IMR-90 (cell line): ENCODE results near the gene SH3BP5.

Source experiments
- CEBPB ChIP-seq: IDR thresholded peaks from 2 replicates; pipeline ENCODE4 v1.6.1; 2012; ENCODE audit warnings: low read depth, low read length, improper control_type of control experiment
- CHD1 ChIP-seq: IDR thresholded peaks from 2 replicates; pipeline ENCODE4 v1.6.1; 2012; ENCODE audit warnings: low read depth, low read length, improper control_type of control experiment
- ELK1 ChIP-seq: fragments of 150-350 bp; IDR thresholded peaks from 2 replicates; pipeline ENCODE4 v1.6.1; 2016; ENCODE audit warnings: low read depth, mild to moderate bottlenecking, low read length, moderate library complexity, borderline replicate concordance
- MXI1 ChIP-seq: IDR thresholded peaks from 2 replicates; pipeline ENCODE4 v1.6.1; 2012; ENCODE audit warnings: low read depth, mild to moderate bottlenecking, low read length, moderate library complexity, borderline replicate concordance
- POLR2A ChIP-seq: IDR thresholded peaks from 2 replicates; pipeline ENCODE4 v1.6.1; 2012; ENCODE audit warnings: mild to moderate bottlenecking, low read depth, low read length
- RAD21 ChIP-seq: IDR thresholded peaks from 2 replicates; pipeline ENCODE4 v1.6.1; 2012; ENCODE audit warnings: low read length, improper control_type of control experiment
- RFX5 ChIP-seq: IDR thresholded peaks from 2 replicates; pipeline ENCODE4 v1.8.0; 2012; ENCODE audit warnings: low read depth, mild to moderate bottlenecking, low read length, moderate library complexity
- TF ChIP-seq, protein P1 (sequence below): conservative IDR thresholded peaks from 2 replicates; pipeline ENCODE4 v1.5.1; 2012; ENCODE audit warnings: mild to moderate bottlenecking, low read depth, low read length, improper control_type of control experiment
- TF ChIP-seq, protein P2 (sequence below): fragments of 150-350 bp; IDR thresholded peaks from 2 replicates; pipeline ENCODE4 v1.6.1; 2017; ENCODE audit warnings: mild to moderate bottlenecking, antibody characterized with exemption, low read length, low read depth

- TF ChIP-seq, protein P1, sequence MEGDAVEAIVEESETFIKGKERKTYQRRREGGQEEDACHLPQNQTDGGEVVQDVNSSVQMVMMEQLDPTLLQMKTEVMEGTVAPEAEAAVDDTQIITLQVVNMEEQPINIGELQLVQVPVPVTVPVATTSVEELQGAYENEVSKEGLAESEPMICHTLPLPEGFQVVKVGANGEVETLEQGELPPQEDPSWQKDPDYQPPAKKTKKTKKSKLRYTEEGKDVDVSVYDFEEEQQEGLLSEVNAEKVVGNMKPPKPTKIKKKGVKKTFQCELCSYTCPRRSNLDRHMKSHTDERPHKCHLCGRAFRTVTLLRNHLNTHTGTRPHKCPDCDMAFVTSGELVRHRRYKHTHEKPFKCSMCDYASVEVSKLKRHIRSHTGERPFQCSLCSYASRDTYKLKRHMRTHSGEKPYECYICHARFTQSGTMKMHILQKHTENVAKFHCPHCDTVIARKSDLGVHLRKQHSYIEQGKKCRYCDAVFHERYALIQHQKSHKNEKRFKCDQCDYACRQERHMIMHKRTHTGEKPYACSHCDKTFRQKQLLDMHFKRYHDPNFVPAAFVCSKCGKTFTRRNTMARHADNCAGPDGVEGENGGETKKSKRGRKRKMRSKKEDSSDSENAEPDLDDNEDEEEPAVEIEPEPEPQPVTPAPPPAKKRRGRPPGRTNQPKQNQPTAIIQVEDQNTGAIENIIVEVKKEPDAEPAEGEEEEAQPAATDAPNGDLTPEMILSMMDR: no peak
- no peak for TF ChIP-seq RFX5
- TF ChIP-seq, protein P2, sequence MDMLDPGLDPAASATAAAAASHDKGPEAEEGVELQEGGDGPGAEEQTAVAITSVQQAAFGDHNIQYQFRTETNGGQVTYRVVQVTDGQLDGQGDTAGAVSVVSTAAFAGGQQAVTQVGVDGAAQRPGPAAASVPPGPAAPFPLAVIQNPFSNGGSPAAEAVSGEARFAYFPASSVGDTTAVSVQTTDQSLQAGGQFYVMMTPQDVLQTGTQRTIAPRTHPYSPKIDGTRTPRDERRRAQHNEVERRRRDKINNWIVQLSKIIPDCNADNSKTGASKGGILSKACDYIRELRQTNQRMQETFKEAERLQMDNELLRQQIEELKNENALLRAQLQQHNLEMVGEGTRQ: no peak
- TF ChIP-seq CHD1: no peak
- TF ChIP-seq MXI1: no peak
- no peak for TF ChIP-seq RAD21
- TF ChIP-seq ELK1: no peak
- no peak for TF ChIP-seq POLR2A
- no peak for TF ChIP-seq CEBPB
Observed at GRCh38 chr3:15331072-15331605, 1.2 kb downstream of the SH3BP5 start.
